Large intestine (tissue), 3 donors: ENCODE measurements around the gene C5AR1. TPM values are rescaled to one million over a fixed set of nuclear protein-coding genes. Genes with fewer than 3 reads are reported as not detected.
A peak's percentile ranks its signal among the peaks of the same experiment; 100 is the strongest.
"Not testable (repeated sequence)": the region's sequence is repeated elsewhere in the genome, so short reads cannot be mapped to it uniquely, and the experiment has no call there.

Experiments used
- DNase-seq, 2 donors: peaks; one replicate each; pipeline versions ENCODE4 v3.0.0 to v3.0.0-alpha.2; 2013
- H3K27ac ChIP-seq: one replicate; pipeline ENCODE4 v1.5.1; 2013; ENCODE audit warnings: low read length
- H3K27me3 ChIP-seq: 2 replicates; pipeline ENCODE4 v1.6.1; 2013; ENCODE audit warnings: low read length; ENCODE audit not compliant: control insufficient read depth, insufficient read depth
- H3K36me3 ChIP-seq: 2 replicates; pipeline ENCODE4 v1.6.1; 2013; ENCODE audit warnings: low read length; ENCODE audit not compliant: control insufficient read depth, insufficient read depth
- H3K4me1 ChIP-seq: one replicate; pipeline ENCODE4 v1.6.1; 2013; ENCODE audit warnings: low read length; ENCODE audit not compliant: control insufficient read depth, insufficient read depth
- H3K4me3 ChIP-seq: one replicate; pipeline ENCODE4 v1.5.1; 2013; ENCODE audit warnings: low read length
- H3K9me3 ChIP-seq: one replicate; pipeline ENCODE4 v1.6.1; 2013; ENCODE audit warnings: mild to moderate bottlenecking, low read depth, low read length, moderate library complexity; ENCODE audit not compliant: control insufficient read depth
- WGBS: methylation state at CpG from one replicate; pipeline ENCODE4 v1.1.5; 2013; ENCODE audit warnings: low lambda C conversion rate; ENCODE audit not compliant: insufficient coverage; 5-methylcytosine and 5-hydroxymethylcytosine counted together
- polyA plus RNA-seq: library from polyadenylated mRNA; unstranded; fragments of 120-200 nt; gene quantifications from one replicate; pipeline ENCODE4 v1.2.1, GENCODE V29; 2013

C5AR1 gene
- polyA plus RNA-seq, 1 donor = 2.0 TPM

DNA sequence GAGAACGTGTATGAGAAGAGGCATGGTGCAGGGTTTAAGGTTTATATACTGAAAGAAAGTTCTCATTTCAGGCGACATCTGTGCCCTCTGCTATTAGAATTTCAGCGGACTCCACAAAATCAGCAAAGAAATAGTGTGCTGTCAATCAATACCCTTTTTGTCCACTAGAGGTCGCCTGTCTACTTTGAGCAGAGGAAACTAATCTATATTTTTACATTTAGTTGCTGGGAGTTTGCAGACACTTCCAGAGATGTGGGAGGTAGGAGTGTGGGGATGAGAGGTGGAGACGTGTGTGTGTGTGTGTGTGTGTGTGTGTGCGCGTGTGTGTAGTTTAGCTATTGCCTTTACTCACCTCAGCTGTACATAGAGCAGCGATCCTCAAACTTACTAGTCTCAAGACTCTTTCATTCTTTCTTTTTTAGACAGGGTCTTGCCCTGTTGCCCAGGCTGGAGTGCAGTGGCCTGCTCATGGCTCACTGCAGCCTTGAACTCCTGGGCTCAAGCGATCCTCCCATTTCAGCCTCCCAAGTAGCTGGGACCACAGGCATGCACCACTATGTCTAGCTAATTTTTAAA lies 25.2 kb upstream of the C5AR1 start:
- DNase-seq = peak; percentile 34 to 38
- Histone ChIP-seq H3K27ac (no peak overlapping the region), H3K36me3 (no peaks in the 10 kb centered on the region), H3K27me3 (no peaks in the 10 kb centered on the region), H3K9me3 (no peaks in the 10 kb centered on the region), H3K4me3 (no peak overlapping the region), H3K4me1 (peaks cover 8% of the 10 kb centered on the region)
- WGBS = 0% methylated on average over 1 of the region's 9 CpGs

DNA sequence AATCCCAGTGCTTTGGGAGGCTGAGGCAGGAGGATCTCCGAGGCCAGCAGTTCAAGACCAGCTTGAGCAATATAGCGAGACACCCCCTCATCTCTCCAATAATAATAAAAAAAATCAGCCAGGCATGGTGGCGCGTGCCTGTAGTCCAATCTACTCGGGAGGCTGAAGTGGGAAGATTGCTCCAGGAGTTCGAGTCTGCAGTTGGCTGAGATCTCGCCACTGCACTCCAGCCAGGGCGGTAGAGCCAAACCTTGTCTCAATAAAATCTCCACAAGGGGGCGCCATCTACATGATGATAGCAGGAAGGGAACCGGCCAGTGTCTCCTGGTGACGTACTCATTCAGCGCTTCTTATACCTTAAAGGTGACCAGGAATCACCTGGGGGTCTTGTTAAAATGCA lies 13.6 kb upstream of the C5AR1 start:
- Histone ChIP-seq H3K27ac (no peak overlapping the region), H3K4me1 (no peaks in the 10 kb centered on the region), H3K27me3 (no peaks in the 10 kb centered on the region), H3K9me3 (no peaks in the 10 kb centered on the region), H3K36me3 (no peaks in the 10 kb centered on the region), H3K4me3 (no peak overlapping the region)
- peak; percentile 56 to 62 for DNase-seq
- no CpG with 5 or more reads among the region's 12 CpGs for whole genome bisulfite sequencing

- not testable (repeated sequence) for H3K27ac ChIP-seq, H3K4me3 ChIP-seq, H3K36me3 ChIP-seq, H3K4me1 ChIP-seq, DNase-seq, H3K9me3 ChIP-seq, H3K27me3 ChIP-seq
- WGBS = no CpG with 5 or more reads among the region's 14 CpGs
Measured at GRCh38 chr19:47300867-47301266, 8.8 kb upstream of the C5AR1 start.

GRCh38 chr19:47302249-47302648 lies 7.4 kb upstream of the C5AR1 start:
- H3K27me3 ChIP-seq = no peaks in the 10 kb centered on the region
- no peak overlapping the region for H3K4me3 ChIP-seq
- H3K27ac ChIP-seq = no peak overlapping the region
- H3K4me1 ChIP-seq = no peaks in the 10 kb centered on the region
- DNase-seq = no peak
- no peaks in the 10 kb centered on the region for H3K36me3 ChIP-seq
- H3K9me3 ChIP-seq = no peaks in the 10 kb centered on the region
- no CpG with 5 or more reads among the region's 10 CpGs for WGBS

DNA sequence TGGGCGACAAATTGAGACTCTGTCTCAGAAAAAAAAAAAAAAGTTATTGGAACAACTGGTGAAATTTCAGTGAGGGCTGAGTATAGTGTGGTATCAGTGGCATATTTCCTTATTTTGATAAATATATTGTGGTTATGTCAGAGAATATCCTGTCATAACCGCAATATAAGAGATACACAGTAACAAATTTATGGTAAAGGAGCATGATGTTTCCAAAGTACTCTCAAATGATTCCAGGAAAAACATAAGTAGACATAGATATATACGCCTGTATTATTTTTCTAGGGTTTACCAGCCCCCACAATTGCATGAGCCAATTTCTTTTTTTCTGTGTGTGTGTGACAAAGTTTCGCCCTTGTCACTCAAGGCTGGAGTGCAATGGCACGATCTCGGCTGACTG lies 5.7 kb upstream of the C5AR1 start:
- H3K27me3 ChIP-seq = peaks cover 1% of the 10 kb centered on the region
- no peaks in the 10 kb centered on the region for H3K36me3 ChIP-seq
- 100% methylated on average over 1 of the region's 6 CpGs for WGBS
- H3K27ac ChIP-seq = no peak overlapping the region
- no peak for DNase-seq
- no peak overlapping the region for H3K4me3 ChIP-seq
- H3K4me1 ChIP-seq = no peaks in the 10 kb centered on the region
- H3K9me3 ChIP-seq = no peaks in the 10 kb centered on the region

- no peak overlapping the region for H3K27ac ChIP-seq
- H3K9me3 ChIP-seq = no peaks in the 10 kb centered on the region
- no peaks in the 10 kb centered on the region for H3K36me3 ChIP-seq
- WGBS = 0% methylated on average over 1 of the region's 14 CpGs
- H3K4me3 ChIP-seq = no peak overlapping the region
- no peaks in the 10 kb centered on the region for H3K4me1 ChIP-seq
- peak; percentile 15 to 25 for DNase-seq
- H3K27me3 ChIP-seq = peaks cover 2% of the 10 kb centered on the region
Measured at GRCh38 chr19:47305309-47305751, 4.3 kb upstream of the C5AR1 start.

DNA sequence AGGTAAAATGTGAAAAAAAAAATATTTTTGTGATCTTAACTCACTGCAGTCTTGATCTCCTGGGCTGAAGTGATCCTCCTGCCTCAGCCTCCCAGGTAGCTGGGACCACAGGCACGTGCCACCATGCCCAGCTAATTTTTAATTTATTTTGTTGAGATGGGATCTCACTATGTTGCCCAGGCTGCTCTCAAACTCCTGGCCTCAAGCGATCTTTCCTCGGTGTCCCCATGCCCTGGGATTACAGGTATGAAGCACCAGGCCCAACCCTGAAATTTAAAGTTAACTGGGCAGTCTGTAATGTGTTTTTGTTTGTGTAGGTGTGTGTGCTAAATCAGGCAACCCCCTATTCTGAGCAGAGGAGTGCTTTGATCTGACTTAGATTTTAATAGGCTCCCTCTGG lies 3.4 kb upstream of the C5AR1 start:
- no peaks in the 10 kb centered on the region for H3K36me3 ChIP-seq
- no peak for DNase-seq
- H3K4me3 ChIP-seq = no peak overlapping the region
- no peaks in the 10 kb centered on the region for H3K4me1 ChIP-seq
- H3K27me3 ChIP-seq = peaks cover 2% of the 10 kb centered on the region
- WGBS = no CpG with 5 or more reads among the region's 3 CpGs
- no peaks in the 10 kb centered on the region for H3K9me3 ChIP-seq
- H3K27ac ChIP-seq = no peak overlapping the region

DNA sequence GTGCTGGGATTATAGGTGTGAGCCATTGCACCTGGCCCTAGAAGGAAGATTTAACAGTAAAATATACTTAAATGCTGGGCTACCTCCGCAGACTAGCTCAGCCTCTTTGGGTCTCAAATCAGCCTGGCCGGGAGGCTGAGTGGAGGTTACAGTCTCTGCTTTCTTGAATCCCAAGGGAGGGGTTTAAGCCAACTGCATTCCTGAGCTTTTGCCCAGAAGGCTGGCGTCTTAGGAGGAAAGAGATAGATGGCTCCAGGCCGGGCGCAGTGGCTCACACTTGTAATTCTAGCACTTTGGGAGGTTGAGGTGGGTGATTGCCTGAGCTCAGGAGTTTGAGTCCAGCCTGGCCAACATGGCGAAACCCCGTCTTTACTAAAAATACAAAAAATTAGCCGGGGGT lies 623 bp upstream of the C5AR1 start:
- Histone ChIP-seq H3K4me1 (no peaks in the 10 kb centered on the region), H3K27ac (no peak overlapping the region), H3K9me3 (no peaks in the 10 kb centered on the region), H3K27me3 (peaks cover 2% of the 10 kb centered on the region), H3K36me3 (no peaks in the 10 kb centered on the region), H3K4me3 (no peak overlapping the region)
- no CpG with 5 or more reads among the region's 8 CpGs for WGBS
- no peak for DNase-seq

DNA sequence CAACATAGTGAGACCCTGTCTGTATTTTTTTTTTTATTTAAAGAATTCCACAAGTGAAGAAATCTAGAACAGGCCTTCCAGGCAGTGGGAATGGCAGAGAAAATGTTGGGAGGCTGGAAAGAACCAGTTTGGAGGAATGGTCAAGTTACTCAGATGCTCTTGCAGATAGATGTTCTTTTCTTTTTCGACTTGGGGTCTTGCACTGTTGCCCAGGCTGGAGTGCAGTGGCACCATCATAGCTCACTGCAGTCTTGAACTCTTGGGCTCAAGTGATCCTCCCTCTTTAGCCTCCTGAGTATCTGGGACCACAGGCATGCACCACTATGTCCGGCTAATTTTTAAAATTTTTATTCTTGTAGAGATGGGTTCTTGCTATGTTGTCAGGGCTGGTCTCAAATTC lies 662 bp downstream of the C5AR1 start:
- no peaks in the 10 kb centered on the region for H3K4me1 ChIP-seq
- no peaks in the 10 kb centered on the region for H3K36me3 ChIP-seq
- no peak overlapping the region for H3K4me3 ChIP-seq
- no peak overlapping the region for H3K27ac ChIP-seq
- H3K9me3 ChIP-seq = no peaks in the 10 kb centered on the region
- H3K27me3 ChIP-seq = peaks cover 2% of the 10 kb centered on the region
- no peak for DNase-seq
- 100% methylated on average over 1 of the region's 2 CpGs for WGBS

DNA sequence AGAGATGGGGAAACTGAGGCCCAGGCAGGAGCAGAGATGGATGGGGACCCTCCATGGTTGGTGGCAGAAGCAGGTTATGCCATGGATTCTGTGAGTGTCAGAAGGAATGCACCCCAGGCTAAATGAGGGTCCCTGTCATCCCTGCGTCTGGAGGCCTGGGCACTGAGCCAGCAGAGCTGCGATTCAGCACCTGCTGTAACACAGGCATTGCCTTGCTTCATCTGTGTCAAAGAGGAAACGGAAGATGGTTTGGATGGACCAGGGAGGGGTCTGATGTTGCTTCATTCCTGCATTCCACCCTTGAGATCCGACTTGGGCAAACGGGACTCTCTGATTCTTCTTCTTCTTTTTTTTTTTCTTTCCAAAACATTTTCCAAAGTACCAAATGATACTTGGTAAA lies 1.2 kb downstream of the C5AR1 start:
- Histone ChIP-seq H3K9me3 (no peaks in the 10 kb centered on the region), H3K36me3 (no peaks in the 10 kb centered on the region), H3K27me3 (peaks cover 2% of the 10 kb centered on the region), H3K4me1 (no peaks in the 10 kb centered on the region), H3K4me3 (no peak overlapping the region), H3K27ac (no peak overlapping the region)
- no peak for DNase-seq
- WGBS = 44% methylated on average over 3 of the region's 5 CpGs

DNA sequence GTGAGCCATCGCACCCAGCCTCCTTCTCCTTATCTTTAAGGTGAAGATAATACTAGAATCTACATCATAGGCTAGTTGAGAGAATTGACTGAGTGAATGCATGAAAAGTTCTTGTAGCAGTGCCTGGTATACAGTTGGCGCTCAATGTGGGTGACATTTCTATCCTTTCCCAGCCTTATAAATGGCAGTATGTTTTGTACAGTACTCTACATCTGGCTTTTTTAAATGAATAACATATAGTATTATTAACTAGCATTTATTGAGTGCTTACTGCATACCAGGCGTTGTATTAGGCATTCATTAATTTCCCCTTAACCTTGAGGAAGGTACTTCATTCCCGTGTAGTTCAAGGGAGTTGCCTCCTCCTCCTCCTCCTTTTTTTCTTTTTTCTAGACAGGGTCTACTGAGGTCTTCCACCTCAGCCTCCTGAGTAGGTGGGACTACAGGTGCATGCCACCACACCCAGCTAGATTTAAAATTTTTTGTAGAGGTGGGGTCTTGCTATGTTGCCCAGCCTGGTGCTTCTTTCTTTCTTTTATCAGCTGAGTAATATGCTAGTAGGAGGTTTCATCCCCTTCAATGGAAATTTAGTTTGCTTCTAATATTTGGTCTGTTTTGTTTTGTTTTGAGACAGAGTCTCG lies 2.8 kb downstream of the C5AR1 start:
- Histone ChIP-seq H3K4me3 (no peak overlapping the region), H3K4me1 (no peaks in the 10 kb centered on the region), H3K36me3 (no peaks in the 10 kb centered on the region), H3K9me3 (no peaks in the 10 kb centered on the region), H3K27ac (no peak overlapping the region), H3K27me3 (peaks cover 2% of the 10 kb centered on the region)
- no peak for DNase-seq
- WGBS = no CpG with 5 or more reads among the region's 5 CpGs
